GM21619 (cell line): ENCODE measurements around the gene ADAM23.

Experiments used
- ATAC-seq: cut with Tn5 transposase; IDR thresholded peaks from one replicate; pipeline ENCODE4 v1.9.1; 2021; ENCODE audit not compliant: unreplicated experiment

The ADAM23 gene

GRCh38 chr2:206635015-206635414 lies 191.7 kb downstream of the ADAM23 start:
- ATAC-seq, result no peak

DNA sequence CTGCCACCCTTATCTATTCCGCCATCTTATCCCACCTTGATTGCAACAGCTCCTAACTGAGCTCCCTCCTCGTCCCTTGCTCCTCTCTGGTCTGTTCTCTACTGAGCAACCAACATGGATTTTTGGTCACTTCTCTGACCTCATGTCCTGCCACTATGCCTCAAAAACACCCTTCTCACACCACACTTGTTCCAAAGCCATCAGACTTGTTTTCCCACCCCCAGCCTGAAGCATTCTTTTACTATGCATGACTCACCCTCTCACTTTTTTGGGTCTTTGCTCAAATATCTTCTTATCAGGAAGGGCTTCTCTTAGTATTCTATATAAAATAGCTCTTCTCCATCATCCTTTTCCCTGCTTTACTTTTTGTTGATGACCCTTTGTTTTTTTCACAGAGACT lies 196.3 kb downstream of the ADAM23 start:
- ATAC-seq, result no peak

- no peak for ATAC-seq
Measured at GRCh38 chr2:206641226-206641625, 197.9 kb downstream of the ADAM23 start.

GRCh38 chr2:206642075-206643025 lies 199.0 kb downstream of the ADAM23 start, which contains the start of gene FAM237A:
Gene FAM237A, plus strand, starts transcription at chr2:206642487. Its CDS starts 1,750 bp downstream, at chr2:206644237.
- ATAC-seq, result no peak

DNA sequence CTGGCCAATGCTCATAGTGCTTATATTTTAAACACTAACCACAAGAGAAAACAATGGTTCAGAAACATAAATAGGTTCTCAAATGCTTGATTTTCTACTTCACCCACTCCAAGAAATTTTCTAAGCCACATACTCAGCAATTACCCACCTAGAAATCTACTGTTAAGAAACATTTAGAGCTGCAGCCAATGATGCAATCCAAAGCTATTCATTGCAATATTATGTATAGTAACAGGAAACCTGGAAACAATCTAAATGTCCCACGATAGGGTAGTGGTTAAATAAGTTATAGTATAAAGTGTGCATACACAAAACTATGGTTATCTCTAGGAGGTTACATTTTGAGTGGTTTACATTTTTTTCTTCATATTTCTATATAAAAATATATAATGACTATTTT lies 204.7 kb downstream of the ADAM23 start:
- ATAC-seq, result no peak

GRCh38 chr2:206657087-206657486 lies 213.8 kb downstream of the ADAM23 start:
- no peak for ATAC-seq

DNA sequence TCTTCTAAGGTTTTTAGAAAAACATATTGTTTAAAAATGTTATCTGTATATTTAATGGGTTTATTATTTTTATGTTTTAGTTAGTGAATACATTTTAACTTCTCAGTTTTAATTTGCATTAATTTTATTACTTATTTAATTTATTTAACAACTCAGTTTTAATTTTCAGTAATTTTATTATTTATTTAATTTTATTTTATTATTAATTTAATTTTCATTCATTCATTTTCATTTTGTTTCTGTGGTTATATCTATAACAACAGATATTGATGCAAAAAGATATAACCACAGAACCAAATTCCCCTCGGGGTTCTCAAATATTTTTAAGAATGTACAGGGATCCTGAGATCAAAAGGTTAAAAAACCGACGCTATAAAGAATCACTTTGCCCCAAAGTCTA lies 221.9 kb downstream of the ADAM23 start:
- no peak for ATAC-seq
